ENCODE measurements around the gene FCMR.

DNA sequence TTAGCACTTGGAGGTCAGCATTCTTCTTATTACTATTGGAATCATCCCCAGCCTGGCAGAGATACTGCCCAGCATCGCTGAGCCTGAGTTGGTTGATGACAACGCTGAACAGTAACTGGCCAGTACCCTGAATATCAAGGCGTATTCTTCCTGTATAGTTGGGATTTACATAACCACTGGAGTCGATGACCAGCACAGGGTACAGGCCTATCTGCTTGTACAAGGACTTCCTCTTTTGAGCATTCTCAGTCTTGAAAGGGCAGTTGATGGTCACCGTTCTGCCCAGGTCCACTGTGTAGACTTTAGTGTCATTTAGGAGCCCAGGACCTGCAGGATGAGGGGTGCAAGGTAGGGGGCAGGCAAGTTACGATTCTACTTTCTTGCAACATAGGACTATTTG lies 15.7 kb upstream of the FCMR start:
- TF ChIP-seq, protein P1, sequence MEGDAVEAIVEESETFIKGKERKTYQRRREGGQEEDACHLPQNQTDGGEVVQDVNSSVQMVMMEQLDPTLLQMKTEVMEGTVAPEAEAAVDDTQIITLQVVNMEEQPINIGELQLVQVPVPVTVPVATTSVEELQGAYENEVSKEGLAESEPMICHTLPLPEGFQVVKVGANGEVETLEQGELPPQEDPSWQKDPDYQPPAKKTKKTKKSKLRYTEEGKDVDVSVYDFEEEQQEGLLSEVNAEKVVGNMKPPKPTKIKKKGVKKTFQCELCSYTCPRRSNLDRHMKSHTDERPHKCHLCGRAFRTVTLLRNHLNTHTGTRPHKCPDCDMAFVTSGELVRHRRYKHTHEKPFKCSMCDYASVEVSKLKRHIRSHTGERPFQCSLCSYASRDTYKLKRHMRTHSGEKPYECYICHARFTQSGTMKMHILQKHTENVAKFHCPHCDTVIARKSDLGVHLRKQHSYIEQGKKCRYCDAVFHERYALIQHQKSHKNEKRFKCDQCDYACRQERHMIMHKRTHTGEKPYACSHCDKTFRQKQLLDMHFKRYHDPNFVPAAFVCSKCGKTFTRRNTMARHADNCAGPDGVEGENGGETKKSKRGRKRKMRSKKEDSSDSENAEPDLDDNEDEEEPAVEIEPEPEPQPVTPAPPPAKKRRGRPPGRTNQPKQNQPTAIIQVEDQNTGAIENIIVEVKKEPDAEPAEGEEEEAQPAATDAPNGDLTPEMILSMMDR (IDR thresholded peaks at IDR 0.05; ENCODE audit: low read length), result no peak
- no peak for TF ChIP-seq EZH2 (IDR thresholded peaks at IDR 0.05; ENCODE audit: borderline replicate concordance, low read length)

Measured in OCI-LY1 (cell line).